Sciatic nerve (tissue), 2 donors: ENCODE data around the gene CMPK1. TPM values are rescaled to one million over a fixed set of nuclear protein-coding genes. Genes with fewer than 3 reads are reported as not detected.
"Not testable (repeated sequence)": the region's sequence is repeated elsewhere in the genome, so short reads cannot be mapped to it uniquely, and the experiment has no call there.

Experiments used
- ATAC-seq: fragments of 200-7000 bp; cut with Tn5 transposase; one replicate; pipeline ENCODE4 v1.9.1; 2020; ENCODE audit warnings: mild to moderate bottlenecking, moderate library complexity
- DNase-seq: peaks from one replicate; pipeline ENCODE4 v3.0.0-alpha.2; 2020; ENCODE audit warnings: low spot score
- intact Hi-C: fragments of 100-400 bp; cut with DNase I; formaldehyde crosslinking; loops from one replicate; pipeline ENCODE4 v1.14.2; 2022
- total RNA-seq: library from RNA; stranded (reverse); fragmentation: NEBNext Ultra II Directional; extraction: Animal tissue kit (Norgen Biotek cat#: 25700); gene quantifications from one replicate; pipeline ENCODE4 v1.2.1, GENCODE V29; 2021
- donor health status: DM: no; HTN: no; CAD: no.
- donor health status: DM: no; HTN: no; CAD: no.

The CMPK1 gene
- total RNA-seq, result 111 TPM

- intact Hi-C loops, result no loop called here
- peak; percentile 85 for ATAC-seq
- DNase-seq, result peak; percentile 91
Measured at GRCh38 chr1:47333578-47333921, at the start of gene CMPK1. TSS of gene CMPK1 (plus strand) at chr1:47333790. CDS start at chr1:47333946, 156 bp downstream.

DNA sequence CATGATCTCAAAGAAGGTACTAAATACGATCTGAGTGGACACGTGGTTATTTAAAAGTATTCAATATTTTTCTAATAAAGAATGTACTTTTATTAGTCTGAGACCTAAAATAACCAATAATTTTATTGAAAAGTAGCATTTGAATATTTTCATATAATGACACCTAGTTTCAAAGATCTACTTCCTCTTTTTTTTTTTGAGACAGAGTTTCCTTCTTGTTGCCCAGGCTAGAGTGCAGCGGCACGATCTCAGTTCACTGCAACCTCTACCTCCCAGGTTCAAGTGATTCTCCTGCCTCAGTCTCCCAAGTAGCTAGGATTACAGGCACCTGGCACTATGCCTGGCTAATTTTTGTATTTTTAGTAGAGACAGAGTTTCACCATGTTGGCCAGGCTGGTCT is 45.5 kb upstream of the CMPK1 start:
- DNase-seq, intact Hi-C loops, ATAC-seq: not testable (repeated sequence)

GRCh38 chr1:47294863-47295262 is 38.7 kb upstream of the CMPK1 start:
- ATAC-seq, DNase-seq, intact Hi-C loops: not testable (repeated sequence)

- intact Hi-C loops, result no loop called here
- no peak for ATAC-seq
- DNase-seq, result no peak
Measured at GRCh38 chr1:47295579-47295978, 38.0 kb upstream of the CMPK1 start.

DNA sequence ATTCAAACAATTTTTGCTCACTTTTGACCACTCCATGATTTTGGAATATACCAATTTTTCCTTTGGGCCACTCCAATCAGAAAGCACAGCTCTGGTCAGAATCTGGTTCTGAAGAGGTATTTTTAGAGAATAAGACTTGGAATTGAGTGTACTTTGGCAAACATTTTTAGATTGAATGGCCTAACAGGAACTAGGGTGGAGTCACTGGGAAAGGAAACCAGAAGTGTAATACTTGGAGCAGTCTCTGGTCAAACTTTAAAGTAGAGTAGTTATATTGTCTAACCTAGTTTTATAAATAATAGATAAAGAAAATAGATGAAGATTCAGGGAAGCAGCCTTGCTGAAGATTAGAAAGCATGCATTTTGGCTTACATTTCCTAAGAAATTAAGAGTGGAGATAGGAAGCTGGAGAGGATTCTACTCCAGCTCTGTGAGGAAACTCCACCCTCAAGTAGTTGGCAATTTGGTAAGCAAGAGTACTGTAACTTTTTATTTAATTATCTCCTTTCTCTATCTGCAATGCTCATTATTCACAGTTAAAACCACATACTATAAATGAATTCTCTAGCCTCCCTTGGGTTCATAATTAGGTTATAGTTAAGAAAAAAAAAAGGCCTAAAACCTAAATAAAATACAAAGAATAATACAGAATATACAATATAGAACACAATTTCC is 35.4 kb upstream of the CMPK1 start:
- ATAC-seq (peak; percentile 42), DNase-seq (no peak)
- intact Hi-C loops, result no loop called here

DNA sequence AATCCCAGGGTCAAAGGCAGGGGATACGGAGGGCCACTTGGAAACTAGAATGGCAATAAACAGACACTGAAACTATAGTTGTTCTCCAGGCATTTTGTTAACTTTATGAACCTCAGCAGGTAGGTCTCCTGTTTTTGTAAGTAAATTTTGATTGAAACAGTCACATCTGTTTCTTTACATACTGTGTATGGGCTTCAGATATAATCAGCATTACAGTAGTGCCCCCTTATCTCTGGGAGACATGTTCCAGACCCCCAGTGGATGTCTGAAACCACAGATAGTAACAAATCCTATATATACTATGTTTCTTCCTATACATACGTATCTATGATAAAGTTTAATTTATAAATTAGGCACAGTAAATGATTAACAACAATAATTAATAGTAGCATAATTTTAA is 31.1 kb upstream of the CMPK1 start:
- intact Hi-C loops, result no loop called here
- ATAC-seq, result no peak
- DNase-seq, result no peak

DNA sequence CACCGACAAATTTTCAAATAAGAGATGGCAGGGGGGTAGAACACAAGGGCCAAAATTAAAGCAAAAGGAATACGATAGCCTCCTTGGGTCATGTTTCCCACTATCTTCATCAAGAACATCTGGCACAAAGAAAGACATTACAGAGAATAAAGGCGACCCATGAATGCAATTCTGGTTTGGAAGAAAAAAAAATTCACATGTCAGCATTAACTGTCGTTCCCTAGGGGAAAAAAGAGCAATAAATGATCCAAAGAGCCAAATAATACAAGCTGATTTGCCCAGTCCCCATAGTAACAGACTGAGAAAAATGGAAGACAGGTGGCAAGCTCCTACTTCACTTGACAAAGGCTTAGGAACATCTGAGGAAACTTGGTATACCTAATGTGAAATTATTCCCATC is 24.2 kb upstream of the CMPK1 start:
- DNase-seq, result no peak
- no peak for ATAC-seq
- intact Hi-C loops, result no loop called here

DNA sequence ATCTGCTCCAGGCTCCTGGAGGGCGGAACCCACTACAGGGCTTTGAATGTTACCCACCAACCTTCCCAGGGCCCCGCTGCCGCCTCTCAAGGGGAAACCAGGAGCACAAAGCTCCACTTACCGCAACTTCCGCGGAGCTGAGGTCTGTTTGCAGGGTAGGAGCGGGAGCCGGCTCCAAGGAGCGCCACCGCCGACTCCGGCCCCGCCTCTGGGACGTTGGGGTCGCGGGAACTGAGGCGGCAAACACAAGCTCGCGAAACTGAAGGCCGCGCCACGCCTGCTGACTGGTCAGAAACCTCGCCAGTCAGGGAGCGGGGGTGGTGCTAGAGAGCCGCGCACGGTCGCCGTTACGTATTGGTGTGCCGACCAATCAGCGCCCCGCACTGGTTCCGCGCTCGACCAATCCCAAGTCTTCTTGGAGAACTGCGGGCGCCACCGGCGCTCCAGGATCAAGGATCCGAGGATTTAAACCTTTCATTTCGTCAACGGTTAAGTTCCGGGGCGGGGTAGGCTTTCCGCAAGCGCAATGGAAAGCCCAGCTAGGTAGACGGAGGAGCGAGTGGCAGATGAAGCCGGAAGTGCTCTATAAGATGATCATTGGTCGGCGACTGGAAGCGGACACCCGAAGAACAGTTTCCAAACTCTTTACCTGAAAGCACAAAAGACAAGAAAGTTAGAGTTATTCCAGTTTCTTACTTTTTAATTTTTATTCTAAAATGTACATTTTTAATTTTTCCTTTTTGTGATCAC is 19.5 kb upstream of the CMPK1 start, which contains the start of gene STIL:
STIL (minus strand) TSS at position 233 of the 750 bp plus-strand sequence. CDS start 3,828 bp downstream, outside the sequence.
- DNase-seq, result peak; percentile 98
- ATAC-seq, result peak; percentile 100
- intact Hi-C loops, result no loop called here

DNA sequence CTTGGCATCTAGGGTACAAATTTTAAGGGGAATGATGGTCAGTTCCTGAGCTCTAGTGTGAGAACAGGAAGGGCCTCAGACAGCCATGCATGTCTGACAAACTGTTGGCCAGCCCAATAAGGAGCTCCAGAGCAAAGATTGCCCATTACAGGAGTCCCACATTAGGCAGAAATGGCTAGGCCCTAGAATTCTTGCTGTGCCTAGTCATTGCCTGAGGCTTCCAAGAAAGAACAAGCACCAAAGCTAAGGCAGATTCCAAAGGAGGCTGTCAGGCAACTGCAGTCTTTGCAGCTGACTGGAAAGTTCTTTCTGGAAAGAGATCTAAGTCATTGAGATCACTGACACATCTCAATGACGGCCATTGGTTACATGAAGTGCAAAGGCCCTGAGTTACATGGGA is 15.7 kb upstream of the CMPK1 start:
- intact Hi-C loops, result no loop called here
- no peak for DNase-seq
- ATAC-seq, result no peak

DNA sequence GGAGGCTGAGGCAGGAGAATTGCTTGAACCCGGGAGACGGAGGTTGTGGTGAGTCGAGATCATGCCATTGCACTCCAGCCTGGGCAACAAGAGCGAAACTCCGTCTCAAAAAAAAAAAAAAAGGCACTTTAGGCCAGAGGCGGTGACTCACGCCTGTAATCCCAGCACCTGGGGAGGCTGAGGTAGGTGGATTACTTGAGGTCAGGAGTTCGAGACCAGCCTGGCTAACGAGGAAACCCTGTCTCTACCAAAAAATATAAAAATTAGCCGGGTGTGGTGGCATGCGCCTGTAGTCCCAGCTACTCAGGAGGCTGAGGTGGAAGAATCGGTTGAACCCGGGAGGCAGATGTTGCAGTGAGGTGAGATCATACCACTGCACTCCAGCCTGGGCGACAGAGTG is 13.6 kb upstream of the CMPK1 start:
- intact Hi-C loops, ATAC-seq, DNase-seq: not testable (repeated sequence)

- intact Hi-C loops, result no loop called here
- no peak for ATAC-seq
- DNase-seq, result no peak
Measured at GRCh38 chr1:47323599-47324031, 10.0 kb upstream of the CMPK1 start.

GRCh38 chr1:47324682-47325081 is 8.9 kb upstream of the CMPK1 start:
- intact Hi-C loops, result no loop called here
- ATAC-seq (no peak), DNase-seq (no peak)

GRCh38 chr1:47325528-47325927 is 8.1 kb upstream of the CMPK1 start:
- intact Hi-C loops, result no loop called here
- DNase-seq (no peak), ATAC-seq (no peak)

DNA sequence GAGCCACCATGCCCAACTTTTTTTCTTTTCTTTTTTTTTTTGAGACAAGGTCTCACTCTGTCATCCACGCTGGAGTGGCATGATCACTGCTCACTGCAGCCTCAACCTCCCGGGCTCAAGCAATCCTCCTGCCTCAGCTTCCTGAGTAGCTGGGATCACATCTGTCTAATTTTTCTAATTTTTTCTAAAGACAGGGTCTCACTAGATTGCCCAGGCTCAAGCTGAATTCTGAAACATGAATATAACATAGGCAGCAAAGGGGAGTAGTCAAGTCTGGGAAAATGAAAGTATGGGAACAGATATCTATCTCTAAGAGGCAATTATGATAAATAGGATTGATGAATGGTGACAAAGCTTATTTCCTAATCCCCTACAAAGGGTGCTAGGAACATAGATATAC is 7.3 kb upstream of the CMPK1 start:
- ATAC-seq, result no peak
- intact Hi-C loops, result no loop called here
- no peak for DNase-seq

GRCh38 chr1:47328992-47329391 is 4.6 kb upstream of the CMPK1 start:
- intact Hi-C loops, result no loop called here
- ATAC-seq (no peak), DNase-seq (no peak)

GRCh38 chr1:47330212-47330611 is 3.4 kb upstream of the CMPK1 start:
- DNase-seq, result no peak
- intact Hi-C loops, result no loop called here
- peak; percentile 31 for ATAC-seq

DNA sequence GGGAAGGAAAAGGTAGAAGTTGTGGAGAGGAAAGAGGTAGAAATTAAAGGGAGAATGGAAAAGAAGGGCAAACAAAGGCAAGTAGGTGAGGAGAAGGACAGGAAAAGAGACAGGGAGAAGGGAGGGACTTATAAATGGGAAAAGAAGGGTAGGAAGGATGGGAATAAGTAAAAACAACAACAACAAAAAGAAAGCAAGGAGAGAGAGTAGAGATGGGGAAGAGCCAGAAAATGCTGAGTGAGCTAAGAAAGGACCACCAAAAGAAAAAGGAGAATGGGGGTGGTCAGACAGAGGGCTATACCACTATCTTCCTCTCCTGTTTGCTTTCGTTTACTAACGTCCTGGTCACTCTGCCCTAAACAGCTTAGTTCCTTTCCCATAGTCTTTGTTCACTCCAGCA is 1.7 kb upstream of the CMPK1 start:
- intact Hi-C loops, result no loop called here
- DNase-seq (no peak), ATAC-seq (no peak)

GRCh38 chr1:47332779-47333577 is 612 bp upstream of the CMPK1 start:
- no peak for ATAC-seq
- intact Hi-C loops, result no loop called here
- no peak for DNase-seq

DNA sequence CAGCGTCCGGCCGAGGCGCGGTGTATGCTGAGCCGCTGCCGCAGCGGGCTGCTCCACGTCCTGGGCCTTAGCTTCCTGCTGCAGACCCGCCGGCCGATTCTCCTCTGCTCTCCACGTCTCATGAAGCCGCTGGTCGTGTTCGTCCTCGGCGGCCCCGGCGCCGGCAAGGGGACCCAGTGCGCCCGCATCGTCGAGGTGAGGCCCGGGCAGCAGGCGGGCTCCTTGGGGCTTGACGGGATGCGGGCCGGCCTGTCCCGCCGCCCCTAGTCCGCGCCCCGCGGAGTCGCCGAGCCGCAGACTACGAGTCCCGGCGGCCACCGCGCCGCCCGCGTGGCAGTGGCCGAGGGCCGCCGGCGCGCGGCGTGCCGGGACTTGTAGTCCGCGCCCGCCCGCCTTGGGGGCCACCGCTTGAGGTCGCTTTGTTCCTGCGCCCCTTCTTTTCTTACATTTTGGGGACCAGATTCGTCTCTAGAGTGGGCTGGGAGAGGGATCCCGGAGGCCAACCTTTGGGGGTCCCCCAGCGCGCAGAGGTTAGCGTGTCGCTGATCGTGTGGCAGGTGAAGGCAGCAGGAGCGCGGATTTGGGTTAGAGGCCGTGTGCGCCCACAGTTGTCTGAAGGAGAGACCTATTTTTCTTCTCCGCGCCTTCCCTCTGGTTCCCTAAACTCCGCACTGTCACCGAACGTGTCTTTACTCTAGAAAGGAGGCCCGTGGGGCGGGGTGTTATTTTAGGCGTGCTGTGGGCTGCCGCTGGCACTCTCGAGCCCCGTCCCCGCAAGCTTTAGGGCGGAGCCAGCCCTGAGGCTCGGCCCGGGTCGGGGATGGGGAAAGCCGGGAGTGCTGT is 553 bp downstream of the CMPK1 start:
- DNase-seq (peak; percentile 85), ATAC-seq (peak; percentile 91)
- intact Hi-C loops, result no loop called here
